Measurements from ENCODE around the gene ICAM4. TPM values are rescaled to one million over a fixed set of nuclear protein-coding genes. Genes with fewer than 3 reads are reported as not detected.

ICAM4 gene
- total RNA-seq, 1 experiment from 2014 or later = 2.4 TPM

- peak; percentile 86 for DNase-seq (ENCODE audit: low spot score)
- in situ Hi-C loops (cut with HindIII; ENCODE audit: low sequenced_read_pairs) = no loop called here
Observed at GRCh38 chr19:10315335-10316214, 28.8 kb downstream of the ICAM4 start, which contains the start of gene FDX2. Gene FDX2 (minus strand): TSS chr19:10316015. CDS start chr19:10315996, 19 bp downstream.

- no peak for DNase-seq (ENCODE audit: low spot score)
Observed at GRCh38 chr19:10316229-10317044, 29.7 kb downstream of the ICAM4 start.

DNA sequence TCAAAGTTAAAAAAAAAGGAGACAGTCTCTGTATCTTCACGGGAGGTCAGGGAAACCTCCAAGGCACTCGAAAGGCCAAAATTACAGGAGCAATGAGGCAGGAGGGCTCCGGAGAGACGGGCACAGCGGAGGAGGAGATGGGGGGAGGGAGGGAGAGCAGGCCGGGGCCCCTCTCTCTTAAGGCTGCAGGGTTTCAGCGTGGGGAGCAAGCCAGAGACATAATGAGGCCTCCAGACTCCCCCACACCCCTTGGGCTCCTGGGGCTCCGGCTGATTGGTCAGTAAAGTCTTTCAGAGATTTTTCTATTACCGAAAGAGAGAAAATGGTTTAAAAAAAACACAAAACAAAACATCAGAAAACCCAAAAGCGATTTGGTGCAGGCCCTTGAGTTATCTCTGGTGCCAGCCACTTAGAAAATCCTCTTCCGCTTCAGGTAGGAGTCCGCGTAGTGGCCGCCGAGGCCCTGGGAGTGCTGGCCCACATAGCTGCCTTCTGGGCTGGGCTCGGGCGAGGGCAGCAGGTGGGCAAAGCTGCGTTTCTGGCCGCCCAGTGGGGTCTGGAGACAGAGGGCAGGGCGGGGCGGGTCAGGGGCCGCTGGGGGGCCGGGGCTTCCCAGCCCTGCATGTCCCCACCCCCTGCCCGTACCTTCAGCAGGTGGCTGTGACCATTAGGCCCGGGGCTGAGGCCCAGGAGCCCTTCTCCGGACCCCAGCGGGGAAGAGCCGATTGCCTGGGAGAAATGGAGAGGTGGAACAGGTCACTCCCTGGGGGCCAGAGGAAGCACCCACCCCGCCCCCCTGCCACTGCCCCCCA, 30.5 kb downstream of the ICAM4 start:
- in situ Hi-C loops (cut with HindIII; ENCODE audit: low sequenced_read_pairs) = no loop called here
- DNase-seq (ENCODE audit: low spot score) = no peak

More at GRCh38 chr19:10316229-10317044, 29.7 kb downstream of the ICAM4 start:
- in situ Hi-C loops (cut with HindIII; ENCODE audit: low sequenced_read_pairs) = no loop called here

- in situ Hi-C loops (cut with HindIII; ENCODE audit: low sequenced_read_pairs) = no loop called here
- DNase-seq (ENCODE audit: low spot score) = no peak
Observed at GRCh38 chr19:10317857-10318462, 31.2 kb downstream of the ICAM4 start.

DNA sequence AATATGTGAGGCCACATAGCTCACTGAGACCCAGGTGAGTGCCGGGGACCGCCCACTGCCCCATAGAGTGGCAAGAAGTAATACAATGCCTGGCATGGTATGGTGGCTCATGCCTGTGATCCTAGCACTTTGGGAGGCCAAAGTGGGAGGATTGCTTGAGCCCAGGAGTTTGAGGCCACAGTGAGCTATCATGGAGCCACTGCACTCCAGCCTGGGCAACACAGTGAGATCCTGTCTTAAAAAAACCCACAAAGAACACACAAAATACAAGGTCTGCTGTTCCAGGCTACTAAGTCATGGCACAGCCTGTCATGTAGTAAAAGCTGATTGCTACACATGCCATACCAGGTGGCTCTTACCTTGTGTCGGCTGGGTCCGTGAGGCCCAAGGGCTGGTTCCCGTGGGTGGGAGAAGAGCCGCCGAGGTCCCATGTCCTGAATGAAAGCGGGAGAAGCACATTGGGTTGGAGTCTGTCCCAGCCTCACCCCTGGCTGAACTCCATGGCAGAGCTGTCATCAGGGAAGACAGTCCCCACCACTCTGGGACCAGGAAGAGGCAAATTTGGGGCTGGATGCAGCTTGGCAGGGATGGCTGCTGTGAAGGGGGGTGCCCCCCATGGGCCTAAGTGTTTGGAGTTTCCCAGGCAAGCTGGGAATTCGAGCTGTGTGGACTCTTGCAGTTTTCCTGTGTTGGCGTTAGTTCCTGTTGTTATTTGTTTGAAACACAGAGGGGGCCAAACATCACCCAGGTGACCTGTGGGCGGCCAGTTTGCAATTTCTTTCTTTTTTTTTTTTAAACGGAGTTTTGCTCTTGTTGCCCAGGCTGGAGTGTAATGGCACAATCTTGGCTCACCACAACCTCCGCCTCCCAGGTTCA, 32.3 kb downstream of the ICAM4 start:
- DNase-seq (ENCODE audit: low spot score) = no peak
- in situ Hi-C loops (cut with HindIII; ENCODE audit: low sequenced_read_pairs) = no loop called here

GRCh38 chr19:10320602-10321416, 34.1 kb downstream of the ICAM4 start:
- in situ Hi-C loops (cut with HindIII; ENCODE audit: low sequenced_read_pairs) = no loop called here
- DNase-seq (ENCODE audit: low spot score) = no peak

DNA sequence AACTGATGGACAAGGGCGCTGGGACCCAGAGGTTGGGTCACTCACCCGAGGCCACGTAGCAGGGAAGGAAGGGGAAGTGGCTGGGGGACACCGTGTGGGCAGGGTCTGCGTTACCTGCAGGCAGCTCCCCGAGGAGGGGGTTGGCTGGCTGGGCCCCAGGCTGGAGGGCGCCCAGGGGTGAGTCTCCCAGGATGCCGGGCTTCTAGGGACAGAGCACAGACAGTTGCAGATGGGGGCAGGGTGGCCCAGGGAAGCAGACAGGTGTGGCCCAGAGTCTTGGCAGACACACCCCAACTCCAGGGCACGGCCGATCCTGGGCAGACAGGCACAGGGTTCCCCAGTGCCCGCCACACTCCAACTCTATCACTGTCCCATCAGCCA, 34.7 kb downstream of the ICAM4 start:
- in situ Hi-C loops (cut with HindIII; ENCODE audit: low sequenced_read_pairs) = no loop called here
- DNase-seq (ENCODE audit: low spot score) = no peak

DNA sequence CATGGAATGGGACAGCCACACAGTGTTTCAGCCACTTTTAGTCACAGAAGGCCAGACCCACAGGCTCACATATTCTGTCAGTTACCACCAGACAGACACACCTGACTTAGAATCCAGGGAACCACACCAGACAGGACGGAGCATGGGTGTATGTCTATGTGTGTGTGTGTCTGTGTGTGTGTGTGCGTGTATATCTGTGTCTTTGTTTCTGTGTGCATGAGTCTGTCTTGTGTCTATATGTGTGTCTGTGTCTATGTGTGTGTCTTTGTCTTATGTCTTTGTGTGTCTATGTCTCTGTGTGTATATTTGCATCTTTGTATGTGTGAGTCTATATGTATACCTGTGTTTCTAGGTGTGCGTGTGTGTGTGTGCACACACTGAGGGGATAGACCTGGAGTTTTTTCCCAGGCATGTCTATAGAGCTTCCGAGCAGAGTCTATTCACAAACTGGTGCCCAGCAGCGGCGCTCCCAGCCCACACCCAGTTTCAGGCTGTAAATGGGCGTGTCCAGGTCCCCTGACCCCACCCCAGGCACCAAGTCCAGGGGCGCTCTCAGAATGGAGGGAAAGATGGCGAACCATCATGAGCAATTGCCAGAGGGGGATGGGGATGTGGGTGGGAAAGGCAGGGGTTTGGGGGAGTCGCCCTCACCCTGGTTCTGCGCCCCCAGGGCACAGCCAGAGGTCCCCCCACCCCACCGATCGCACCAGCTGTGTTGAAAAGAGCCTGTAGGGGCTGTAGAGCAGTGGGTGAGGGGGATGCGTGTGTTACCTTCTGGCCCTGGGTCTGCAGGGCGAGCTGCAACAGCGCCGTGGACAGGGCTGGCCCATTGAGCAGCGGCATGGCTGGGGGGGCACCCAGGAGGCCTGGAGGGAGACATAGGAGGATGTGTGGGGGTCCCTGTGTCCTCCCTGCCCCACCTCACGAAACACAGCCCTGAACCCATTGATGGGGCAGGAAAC, 35.4 kb downstream of the ICAM4 start:
- no peak for DNase-seq (ENCODE audit: low spot score)
- in situ Hi-C loops (cut with HindIII; ENCODE audit: low sequenced_read_pairs) = no loop called here

GRCh38 chr19:10325732-10326131, 39.0 kb downstream of the ICAM4 start:
- in situ Hi-C loops (cut with HindIII; ENCODE audit: low sequenced_read_pairs) = no loop called here
- no peak for DNase-seq (ENCODE audit: low spot score)

GRCh38 chr19:10327793-10328192, 41.0 kb downstream of the ICAM4 start:
- DNase-seq (ENCODE audit: low spot score) = no peak
- in situ Hi-C loops (cut with HindIII; ENCODE audit: low sequenced_read_pairs) = no loop called here

- DNase-seq (ENCODE audit: low spot score) = no peak
- in situ Hi-C loops (cut with HindIII; ENCODE audit: low sequenced_read_pairs) = no loop called here
Observed at GRCh38 chr19:10328558-10329429, 42.0 kb downstream of the ICAM4 start.

GRCh38 chr19:10329555-10329954, 42.8 kb downstream of the ICAM4 start:
- in situ Hi-C loops (cut with HindIII; ENCODE audit: low sequenced_read_pairs) = no loop called here
- no peak for DNase-seq (ENCODE audit: low spot score)

DNA sequence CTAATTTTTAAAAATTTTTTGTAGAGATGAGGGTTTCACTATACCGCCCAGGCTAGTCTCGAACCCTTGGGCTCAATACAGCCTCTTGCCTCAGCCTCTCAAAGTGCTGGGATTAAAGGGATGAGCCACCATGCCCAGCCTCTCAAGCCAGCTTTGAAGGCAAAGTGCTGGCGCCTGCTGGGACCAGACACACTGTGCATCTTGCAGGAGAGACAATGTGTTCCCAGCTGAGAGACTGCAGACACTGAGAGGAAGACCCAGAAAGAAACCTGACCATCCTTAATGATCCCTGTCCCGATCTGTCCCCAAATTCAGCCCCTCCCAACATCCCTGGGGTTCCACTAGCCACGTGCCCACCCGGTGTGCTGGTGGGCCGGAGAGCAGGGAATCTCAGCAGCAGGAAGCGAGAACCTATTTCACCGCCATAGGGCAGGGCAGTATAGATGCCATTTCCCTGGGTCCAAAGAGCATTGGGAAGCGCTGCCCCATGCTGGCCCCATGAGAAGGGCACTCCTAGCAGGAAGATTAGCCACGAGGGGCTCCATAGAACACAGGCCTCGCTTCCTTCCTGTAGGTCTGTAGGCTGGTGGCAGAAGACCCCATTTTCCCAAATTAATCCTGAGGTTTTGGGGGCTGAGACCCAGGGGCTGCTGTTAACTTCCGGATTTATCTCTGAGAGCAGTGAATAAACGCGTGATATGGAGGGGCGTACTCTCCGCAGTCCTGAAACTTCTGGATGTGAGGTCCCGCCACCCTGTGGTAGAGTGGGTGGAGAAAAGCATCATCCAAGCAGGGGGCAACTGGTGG, 45.6 kb downstream of the ICAM4 start:
- no peak for DNase-seq (ENCODE audit: low spot score)
- in situ Hi-C loops (cut with HindIII; ENCODE audit: low sequenced_read_pairs) = no loop called here

- DNase-seq (ENCODE audit: low spot score) = peak; percentile 98
- in situ Hi-C loops (cut with HindIII; ENCODE audit: low sequenced_read_pairs) = no loop called here
Observed at GRCh38 chr19:10332965-10333757, 46.4 kb downstream of the ICAM4 start, which contains the start of gene RAVER1. Gene RAVER1 (minus strand): TSS chr19:10333529. CDS start chr19:10333507, 22 bp downstream.

Data from G401 (cell line).